IPS DF 4.7 (cell line): ENCODE measurements around the gene UBE3C.
"Not testable (repeated sequence)": the region's sequence is repeated elsewhere in the genome, so short reads cannot be mapped to it uniquely, and the experiment has no call there.

Source experiments
- DNase-seq: peaks from one replicate; pipeline ENCODE4 v3.0.0-alpha.2; 2013; ENCODE audit warnings: low spot score; ENCODE audit errors: extremely low read depth

Gene UBE3C

GRCh38 chr7:157235357-157236333 is 96.9 kb downstream of the UBE3C start:
- no peak for DNase-seq

DNA sequence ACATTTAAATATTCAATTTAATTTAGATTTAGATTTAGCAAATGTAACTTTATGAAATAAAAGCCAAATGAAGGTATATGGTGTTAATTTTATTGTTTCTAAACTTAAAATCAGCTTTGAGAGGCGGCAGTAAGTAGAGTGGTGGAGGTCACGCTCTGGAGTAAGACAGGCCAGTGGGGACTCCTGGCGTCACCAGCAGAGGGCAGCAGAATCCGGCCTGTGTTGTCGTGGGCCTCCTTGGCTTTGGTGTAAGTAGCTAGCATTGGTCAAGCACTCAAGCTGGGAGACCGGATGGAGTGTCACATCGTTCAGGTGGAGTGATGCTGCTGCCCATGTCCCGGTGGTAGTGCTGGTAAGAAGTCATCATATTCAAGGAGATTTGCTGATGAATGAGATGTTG is 99.4 kb downstream of the UBE3C start:
- no peak for DNase-seq

- DNase-seq: no peak
Measured at GRCh38 chr7:157239571-157240270, 101.0 kb downstream of the UBE3C start.

GRCh38 chr7:157241631-157242030 is 102.9 kb downstream of the UBE3C start:
- no peak for DNase-seq

DNA sequence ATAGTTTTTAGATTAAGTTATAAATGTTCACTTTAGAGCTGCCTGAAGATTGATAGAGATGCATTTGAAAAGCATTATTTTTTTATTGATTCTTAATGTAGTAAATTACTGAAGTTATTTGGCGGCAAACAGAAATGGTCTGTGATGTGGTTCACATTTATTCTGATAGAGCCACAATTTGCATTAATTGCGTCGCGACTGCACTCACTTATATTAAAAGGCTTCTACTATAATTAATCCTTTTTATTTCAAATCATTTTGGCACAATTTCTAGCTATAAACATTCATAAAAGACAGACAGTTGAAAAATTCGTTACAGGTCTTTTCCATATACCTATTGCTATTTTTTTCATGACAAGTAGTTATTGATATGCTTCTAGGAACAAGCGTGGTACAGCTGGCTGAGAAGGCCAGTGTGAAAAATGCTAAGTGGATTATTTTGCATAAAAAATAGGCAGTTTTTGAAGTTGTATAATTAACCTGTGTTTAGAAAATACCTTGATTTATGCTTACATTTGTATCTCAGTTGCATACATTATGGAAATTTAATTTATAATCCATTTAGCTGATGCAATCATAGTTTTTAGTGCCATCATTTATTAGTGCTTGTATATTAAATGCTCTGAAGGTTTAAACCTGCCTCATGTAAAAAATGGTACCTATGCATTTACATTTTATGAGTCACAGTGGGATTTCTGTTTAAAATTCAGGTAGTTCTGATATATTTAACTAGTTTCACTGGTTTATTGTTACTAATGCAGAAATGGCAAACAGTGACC is 106.0 kb downstream of the UBE3C start:
- DNase-seq: no peak

DNA sequence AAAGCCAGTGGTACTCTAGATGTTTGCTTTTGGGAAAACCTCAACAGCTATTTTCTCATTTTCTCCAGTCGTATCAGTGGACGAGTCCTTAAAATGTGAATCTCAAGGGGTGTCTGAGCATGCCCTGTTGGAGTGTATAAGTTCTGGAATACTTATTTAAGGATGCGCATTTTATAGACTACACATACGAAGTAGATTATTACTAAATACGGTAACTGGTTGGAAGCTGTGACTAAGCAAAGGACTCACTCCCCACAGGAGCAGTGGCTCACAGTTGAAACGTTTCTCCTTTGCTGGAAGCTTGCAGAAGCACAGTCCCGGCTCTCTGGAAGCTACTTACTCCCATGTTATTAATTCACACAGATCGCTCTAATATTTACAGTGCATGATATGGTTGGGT is 107.3 kb downstream of the UBE3C start:
- DNase-seq: no peak

DNA sequence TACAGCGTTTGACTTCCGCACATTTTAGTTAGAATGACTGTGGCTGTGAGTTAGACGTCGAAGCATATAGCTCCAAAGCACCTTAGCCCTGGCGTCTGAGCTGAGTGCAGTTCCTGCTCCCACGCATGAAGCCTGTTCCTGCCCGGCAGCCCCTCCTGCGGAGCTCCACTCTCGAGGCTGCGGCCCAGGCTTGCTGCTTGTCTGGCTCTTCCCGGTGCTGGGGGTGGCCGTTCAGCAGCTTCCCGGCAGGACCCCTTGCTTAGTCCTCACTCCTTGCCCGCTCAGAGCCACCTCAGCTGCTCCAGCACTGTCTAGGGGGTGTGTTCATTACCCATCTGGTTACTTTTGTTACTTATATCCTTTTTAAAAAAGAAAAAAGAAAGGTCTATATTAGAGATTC is 109.9 kb downstream of the UBE3C start:
- no peak for DNase-seq

DNA sequence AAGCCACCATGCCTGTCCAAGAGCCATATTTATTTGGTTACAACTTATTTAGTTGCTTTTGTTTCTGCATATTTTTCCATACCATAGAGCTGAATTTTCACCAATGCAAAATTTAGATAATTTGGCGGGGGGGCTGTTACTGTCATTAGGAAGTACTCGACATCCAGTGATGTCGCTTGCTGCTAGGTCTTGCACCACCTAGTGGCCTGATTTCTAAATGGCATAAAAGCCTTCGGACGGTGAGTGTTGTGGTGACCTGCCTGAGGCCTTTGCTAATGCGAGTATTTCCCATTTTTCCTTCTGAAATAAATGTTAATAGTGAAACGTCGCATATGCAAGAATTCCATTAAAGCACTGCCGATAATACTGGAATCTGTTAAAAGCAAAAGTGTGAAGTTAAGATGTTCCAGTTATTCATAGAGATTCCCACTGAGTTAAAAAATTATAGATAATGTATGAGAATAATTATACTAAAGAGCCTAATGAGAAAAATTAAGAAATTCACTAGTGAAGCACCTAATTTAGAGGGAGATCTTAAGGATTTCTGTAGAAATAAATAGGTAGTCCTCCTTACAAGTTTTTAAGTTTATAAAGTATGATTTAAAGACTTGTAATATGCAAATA is 112.0 kb downstream of the UBE3C start:
- no peak for DNase-seq

GRCh38 chr7:157251817-157252216 is 113.1 kb downstream of the UBE3C start:
- not testable (repeated sequence) for DNase-seq

DNA sequence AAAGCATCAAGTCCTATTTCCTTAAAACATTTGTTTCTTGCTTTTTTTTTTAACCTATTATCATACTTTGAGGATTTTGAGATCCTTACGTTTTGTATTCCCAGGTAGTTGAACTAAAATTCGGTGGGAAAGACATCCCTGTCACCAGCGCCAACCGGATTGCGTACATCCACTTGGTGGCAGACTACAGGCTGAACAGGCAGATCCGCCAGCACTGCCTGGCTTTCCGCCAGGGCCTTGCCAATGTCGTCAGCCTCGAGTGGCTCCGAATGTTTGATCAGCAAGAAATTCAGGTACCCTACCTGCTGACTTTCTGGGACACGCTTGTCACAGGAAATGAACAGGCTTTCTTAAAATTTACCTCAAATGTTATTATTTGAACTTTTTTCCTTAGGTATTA is 115.1 kb downstream of the UBE3C start:
- DNase-seq: no peak

GRCh38 chr7:157254781-157255180 is 116.1 kb downstream of the UBE3C start:
- not testable (repeated sequence) for DNase-seq

- no peak for DNase-seq
Measured at GRCh38 chr7:157255201-157255606, 116.5 kb downstream of the UBE3C start.

DNA sequence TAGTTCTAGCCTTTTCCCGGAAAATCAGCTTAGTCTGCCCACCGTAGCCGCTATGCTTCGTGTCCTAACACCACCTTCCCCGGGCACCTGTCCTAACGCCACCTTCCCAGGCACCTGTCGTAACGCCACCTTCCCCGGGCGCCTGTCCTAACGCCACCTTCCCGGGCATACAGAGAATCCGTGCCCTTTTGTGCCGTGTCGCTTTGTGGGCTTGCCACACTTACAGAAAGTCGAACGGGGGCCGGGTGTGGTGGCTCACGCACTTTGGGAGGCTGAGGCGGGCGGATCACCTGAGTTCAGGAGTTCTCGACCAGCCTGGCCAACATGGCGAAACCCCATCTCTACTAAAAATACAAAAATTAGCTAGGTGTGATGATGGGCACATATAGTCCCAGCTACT is 124.4 kb downstream of the UBE3C start:
- no peak for DNase-seq

DNA sequence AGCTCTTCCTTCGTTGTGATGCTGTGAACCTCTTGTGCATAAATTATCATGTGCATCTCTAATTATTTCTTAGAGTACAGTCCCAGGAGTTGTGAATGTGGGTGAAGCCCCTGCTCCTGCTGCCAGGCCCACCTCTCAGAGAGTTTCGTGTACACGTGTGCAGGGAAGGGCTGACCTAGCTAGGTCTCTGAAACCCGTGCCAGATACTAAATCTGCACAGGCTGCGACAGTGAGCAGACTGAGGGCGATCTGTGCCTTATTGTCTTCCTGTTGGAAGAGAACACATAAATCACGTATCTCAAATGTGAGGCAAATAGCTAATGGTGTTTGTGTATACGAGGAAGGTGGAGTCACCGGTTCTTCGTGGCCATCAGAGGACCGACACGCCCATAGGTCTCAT is 126.3 kb downstream of the UBE3C start:
- no peak for DNase-seq

DNA sequence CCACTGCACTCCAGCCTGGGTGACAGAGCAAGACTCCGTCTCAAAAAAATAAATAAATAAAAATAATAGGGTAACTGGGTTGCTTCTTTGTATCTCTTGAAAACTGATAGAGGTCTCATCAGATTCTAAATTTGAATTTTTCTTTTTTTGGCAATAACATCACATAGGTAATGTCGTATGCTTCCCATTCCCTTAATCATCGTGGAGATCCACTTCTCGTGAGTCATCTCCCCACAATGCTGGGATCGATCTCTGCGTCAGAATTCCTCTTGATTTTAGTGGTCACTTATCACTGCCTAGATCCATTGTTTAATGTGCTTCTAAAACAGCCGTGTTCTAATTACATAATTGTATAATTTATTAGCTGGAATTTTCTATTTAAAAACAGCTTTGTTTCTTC is 127.5 kb downstream of the UBE3C start:
- no peak for DNase-seq

DNA sequence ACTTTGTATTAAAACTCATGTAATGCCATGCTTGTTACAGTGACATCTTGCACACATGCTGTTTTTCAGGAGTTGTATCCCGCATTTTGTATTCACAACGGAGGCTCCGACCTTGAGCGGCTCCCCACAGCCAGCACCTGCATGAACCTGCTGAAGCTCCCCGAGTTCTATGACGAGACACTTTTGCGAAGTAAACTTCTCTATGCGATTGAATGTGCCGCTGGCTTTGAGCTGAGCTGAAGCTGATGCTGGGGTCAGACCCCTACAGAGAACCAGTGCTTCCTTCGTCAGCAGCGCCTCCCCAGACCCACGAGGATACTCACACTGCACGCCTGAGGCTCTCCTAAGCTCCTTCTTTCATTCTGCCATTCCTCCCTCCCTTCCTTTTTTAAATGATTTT is 128.8 kb downstream of the UBE3C start:
- no peak for DNase-seq

DNA sequence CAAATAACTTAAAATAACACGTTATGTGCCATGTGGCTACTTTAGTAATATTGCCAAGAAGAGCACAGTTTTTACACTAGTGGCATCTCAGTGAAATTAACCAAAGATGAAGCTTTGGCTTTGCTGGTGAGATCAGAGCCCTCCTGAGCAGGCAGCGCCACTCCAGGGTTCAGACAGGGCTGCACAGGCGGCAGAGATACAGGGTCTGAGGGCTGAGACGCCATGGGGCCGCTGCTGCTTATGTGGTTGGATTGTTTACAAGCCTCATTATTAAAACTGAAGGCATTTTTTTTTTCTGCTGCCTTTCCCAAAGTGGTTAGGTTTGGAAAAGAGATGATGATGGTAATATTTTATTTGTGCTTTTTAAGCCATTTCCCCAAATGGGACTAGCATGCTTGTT is 129.2 kb downstream of the UBE3C start:
- DNase-seq: no peak

- no peak for DNase-seq
Measured at GRCh38 chr7:157268540-157268939, 129.8 kb downstream of the UBE3C start.

- no peak for DNase-seq
Measured at GRCh38 chr7:157269341-157270059, 130.8 kb downstream of the UBE3C start.

DNA sequence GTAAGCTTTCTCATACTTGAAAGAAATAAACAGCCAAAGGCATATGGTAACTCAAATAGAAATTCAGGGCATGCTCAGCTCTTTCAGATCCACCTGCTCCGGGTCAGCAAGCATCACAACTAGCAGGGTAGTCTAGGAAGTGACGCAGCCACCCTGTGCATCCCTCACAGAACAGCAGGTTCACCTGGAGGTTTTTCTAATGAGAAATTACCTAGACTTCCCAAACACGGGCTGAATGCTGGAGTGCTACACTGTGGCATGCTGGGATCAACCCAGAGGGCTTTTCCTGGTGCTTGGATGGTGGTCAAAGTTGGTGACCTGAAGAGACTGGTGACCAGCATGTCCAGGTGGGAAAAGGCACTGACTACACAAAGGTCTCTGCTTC is 131.3 kb downstream of the UBE3C start:
- DNase-seq: no peak
